Activated naive CD4-positive, alpha-beta T cell treated with Interleukin-2 at 50 U/mL for 16 hours (primary cell): ENCODE results near the gene COL23A1.
"Not testable (repeated sequence)": the region's sequence is repeated elsewhere in the genome, so short reads cannot be mapped to it uniquely, and the experiment has no call there.

ENCODE experiments used
- DNase-seq: peaks from one replicate; pipeline ENCODE4 v3.0.0-alpha.2; 2020

COL23A1 gene

DNA sequence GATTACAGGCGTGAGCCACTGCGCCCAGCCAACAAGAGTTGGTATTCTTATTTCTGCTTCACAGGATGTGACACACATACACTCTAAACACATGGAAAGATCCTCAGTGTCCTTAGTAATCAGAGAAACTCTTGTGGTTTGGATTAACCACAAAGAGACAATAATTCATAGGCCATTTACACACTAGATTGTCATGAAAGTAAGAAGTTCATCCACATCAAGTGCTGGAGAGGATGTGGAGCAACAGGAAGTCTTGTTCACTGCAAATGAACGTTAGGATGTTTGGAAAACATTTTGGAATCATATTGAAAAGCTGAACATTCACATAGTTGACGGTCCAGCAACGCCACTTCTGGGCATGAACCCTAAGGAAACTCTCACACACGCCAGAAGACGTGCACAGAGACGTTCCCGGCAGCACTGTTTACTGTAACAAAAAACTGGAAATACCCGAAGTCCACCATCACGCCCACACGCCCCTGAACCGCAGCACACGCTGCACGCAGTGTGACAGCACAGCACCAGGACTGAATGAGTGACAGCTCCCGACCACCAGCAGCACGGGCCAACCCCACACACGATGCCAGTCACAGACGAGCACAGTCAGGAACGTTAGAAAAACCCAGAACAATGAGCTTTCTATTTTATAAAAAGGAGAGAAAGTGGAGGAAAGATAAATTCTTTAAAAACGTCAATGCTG, 87.6 kb downstream of the COL23A1 start:
- DNase-seq, result no peak

DNA sequence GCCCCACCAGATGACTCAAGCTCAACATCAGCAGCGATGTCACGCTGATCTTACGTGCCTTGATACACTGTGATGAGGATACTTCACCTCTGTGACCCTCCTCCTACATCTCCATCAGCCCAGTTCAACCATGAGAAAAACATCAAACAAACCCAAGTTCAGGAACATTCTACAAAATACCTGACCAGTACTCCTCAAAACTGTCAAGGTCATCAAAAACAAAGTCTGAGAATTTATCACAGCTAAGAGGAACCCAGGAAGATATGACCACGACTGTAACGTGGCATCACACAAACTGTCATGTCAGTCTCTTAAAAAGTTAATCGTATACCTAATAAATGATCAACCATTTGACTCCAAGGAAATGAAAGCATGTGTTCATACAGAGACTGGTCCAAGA, 90.8 kb downstream of the COL23A1 start:
- no peak for DNase-seq

DNA sequence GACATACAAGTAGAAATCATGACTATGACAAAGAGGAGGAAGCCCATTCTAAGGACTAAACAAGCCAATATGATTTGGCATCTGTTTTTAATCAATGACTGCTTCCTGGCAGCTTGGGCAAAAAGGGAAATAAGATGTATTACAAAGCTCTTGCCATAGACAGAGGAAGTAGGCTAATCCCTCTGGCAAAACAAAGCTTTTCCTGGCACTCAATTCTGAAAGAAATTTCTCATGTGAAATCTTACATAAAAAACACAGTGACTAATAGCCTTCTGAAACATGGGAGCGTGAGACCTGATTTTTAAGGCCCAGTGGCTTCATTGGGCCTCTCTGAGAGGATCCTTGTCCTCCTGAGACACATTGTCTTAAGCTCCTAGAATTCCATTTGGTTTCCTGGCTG, 93.6 kb downstream of the COL23A1 start:
- no peak for DNase-seq

- DNase-seq, result no peak
Observed at GRCh38 chr5:178496214-178496613, 94.0 kb downstream of the COL23A1 start.

DNA sequence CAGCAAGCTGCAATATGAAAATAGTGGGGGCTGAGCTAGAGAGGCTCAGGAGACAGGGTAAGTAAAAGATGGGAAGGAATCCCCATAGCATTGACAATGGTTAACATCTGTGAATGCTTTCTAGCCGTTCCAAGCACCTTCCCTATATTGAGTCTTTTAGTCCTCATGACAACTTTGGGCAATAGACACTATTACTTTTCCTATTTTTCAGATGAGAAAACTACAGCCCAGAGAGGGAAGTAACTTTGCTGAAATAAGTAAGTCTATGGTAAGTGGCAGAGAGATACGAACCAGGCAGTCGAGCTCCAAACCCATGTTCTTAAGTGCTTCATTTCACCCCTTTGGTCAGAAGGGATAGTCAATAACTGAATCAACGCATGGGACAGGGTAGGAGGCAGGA, 94.5 kb downstream of the COL23A1 start:
- DNase-seq, result no peak

- DNase-seq, result no peak
Observed at GRCh38 chr5:178492278-178492677, 97.9 kb downstream of the COL23A1 start.

GRCh38 chr5:178490935-178491652, 99.1 kb downstream of the COL23A1 start:
- DNase-seq, result no peak

DNA sequence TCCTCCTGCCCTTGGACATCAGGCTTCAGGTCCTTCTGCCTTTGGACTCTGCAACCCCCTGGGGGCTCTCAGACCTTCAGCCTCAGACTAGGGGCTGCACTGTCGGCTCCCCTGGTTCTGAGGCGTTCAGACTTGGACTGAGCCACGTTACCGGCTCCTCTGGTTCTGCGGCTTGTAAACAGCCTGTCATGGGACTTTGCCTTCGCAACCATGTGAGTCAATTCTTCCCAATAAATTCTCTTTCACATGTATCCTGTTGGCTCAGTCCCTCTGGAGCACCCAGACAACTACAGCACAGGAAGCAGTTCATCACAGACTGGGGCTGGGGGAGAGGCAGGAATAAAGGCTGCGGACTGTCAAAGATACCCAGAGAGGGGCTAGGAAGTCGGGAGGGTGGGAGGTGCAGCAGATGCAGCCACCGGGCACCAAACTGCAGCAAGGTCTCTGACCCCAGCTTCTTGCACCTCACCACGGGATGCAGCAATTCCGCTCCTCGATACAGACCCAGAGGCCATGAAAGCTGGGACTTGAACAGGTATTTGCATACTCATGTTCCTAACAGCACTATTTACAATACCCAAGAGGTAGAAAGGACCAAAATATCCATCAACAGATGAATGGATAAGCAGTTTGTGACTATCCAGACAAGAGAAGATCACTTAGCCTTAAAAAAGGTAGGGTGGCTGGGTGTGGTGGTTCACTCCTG, 100.8 kb downstream of the COL23A1 start:
- no peak for DNase-seq

DNA sequence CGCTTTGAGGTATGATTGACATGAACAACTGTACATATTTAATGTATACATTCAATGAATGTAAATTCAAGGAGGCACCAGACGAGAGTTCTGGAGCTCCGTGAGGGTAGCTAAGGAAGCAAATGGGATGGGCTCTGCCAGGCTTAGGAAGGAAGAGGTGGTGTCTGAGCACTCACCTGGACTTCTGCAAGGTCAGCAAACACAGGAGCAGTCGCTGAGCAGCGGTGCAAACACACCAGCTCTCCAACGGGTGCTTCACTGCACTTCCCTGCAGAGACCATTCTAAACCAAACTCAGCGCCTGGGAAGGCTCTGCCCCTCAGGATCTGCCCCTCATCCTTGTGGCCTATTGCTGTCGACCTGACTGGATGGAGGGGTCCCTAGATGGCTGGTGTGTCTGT, 101.5 kb downstream of the COL23A1 start:
- DNase-seq, result no peak

GRCh38 chr5:178487911-178488600, 102.1 kb downstream of the COL23A1 start:
- DNase-seq, result no peak

GRCh38 chr5:178486878-178487512, 103.2 kb downstream of the COL23A1 start:
- not testable (repeated sequence) for DNase-seq

GRCh38 chr5:178486239-178486641, 104.0 kb downstream of the COL23A1 start:
- no peak for DNase-seq

- DNase-seq, result peak; percentile 29
Observed at GRCh38 chr5:178483620-178484019, 106.6 kb downstream of the COL23A1 start.

DNA sequence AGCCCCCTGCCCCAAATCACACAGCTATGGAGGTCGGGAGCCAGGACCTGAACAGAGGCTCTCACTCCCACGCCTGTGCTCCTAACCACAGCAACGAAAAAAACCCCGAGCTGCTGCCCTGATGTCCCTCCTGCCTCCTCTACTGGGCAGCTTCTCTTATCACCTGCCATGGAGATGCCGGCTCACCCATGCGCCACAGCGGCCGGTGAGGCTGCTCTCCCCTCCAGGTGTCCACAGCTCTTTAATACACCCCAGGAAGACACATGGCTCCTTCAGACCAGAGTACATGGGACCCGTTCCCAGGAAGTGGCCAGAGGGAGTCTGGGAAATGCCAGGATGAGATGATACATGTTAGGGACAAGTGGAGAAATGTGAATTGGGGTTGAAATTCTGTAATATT, 110.9 kb downstream of the COL23A1 start:
- no peak for DNase-seq

DNA sequence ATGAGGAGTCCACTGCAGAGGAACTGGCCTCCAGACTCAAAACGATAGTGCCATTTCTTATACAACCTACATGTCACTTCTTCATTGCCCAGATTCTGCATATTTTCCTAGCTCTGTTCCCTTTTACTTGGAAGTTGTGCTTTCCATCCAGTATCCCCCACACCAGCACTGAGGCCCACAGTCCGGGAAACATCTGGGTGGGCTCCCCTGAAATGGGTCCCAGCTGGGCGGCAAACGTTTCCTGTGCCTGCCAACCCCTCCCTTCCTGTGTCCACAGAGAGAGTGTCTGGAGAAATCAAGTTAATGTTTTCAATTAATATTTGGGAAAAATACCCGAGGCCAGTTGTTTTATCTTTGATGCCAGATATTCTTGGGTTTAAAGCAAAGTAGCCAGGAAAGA, 111.8 kb downstream of the COL23A1 start:
- DNase-seq, result no peak

- DNase-seq, result no peak
Observed at GRCh38 chr5:178477802-178478201, 112.4 kb downstream of the COL23A1 start.

DNA sequence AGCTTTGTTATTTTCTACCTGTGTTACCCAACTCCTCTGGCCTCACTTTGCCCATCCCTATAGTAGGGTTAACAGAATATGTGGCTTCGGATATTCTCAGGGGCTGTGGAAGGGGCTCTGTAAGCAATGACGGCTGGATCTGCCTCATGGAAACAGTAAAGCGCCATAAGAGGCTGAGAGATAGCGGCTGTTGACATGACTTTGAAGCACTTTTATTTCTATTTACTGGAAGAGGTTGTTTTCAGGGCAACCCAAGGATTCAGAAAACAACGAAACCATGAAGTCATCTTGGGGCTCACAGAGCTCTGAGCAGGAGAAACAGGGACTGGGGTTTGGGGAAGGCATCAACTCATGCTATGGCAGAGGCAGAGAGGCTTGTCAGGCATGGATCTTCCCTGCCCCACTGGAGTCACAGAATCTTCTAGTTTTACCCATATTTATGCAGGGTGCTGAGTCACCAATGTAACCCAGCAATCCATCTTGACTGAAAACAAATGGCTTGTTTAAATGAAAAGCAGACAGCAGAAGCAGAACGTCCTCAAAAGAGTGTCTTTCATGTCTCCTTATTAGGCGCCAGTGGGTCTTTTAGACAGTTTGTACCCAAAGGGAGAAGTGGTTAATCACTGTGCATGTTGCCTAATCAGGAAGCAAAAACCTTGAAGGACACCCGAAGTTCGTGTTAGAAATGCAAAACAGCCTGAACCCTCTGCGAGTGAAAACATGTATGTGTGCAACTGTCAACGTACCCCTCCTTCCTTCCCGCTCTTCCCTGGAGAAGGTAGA, 113.0 kb downstream of the COL23A1 start:
- no peak for DNase-seq

GRCh38 chr5:178476531-178476930, 113.7 kb downstream of the COL23A1 start:
- DNase-seq, result no peak

DNA sequence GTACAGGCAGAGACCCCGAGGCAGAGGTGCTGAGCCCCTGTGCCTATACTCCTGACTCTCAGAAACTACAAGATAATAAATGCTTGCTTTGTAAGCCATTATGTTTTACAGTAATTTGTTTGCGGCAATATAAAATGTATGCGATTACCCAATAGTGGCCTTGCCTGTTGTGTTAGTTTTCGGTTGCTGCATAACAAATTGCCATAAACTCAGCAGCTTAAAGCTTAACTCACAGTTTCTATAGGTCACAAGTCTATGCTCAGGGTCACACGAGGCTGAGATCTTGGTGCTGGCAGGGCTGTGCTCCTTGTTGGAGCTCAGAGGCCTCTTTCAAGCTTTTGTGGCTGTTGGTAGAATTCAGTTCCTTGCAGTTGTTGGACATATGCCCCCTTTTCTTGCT, 114.8 kb downstream of the COL23A1 start:
- DNase-seq, result no peak

GRCh38 chr5:178474562-178475184, 115.5 kb downstream of the COL23A1 start:
- no peak for DNase-seq

- DNase-seq, result no peak
Observed at GRCh38 chr5:178473854-178474253, 116.3 kb downstream of the COL23A1 start.

- DNase-seq, result no peak
Observed at GRCh38 chr5:178472138-178472537, 118.1 kb downstream of the COL23A1 start.
